Measurements from ENCODE around the gene LRRC28. TPM values are rescaled to one million over a fixed set of nuclear protein-coding genes. Genes with fewer than 3 reads are reported as not detected.

The LRRC28 gene
- total RNA-seq, 2 experiments from 2014 or later = 12.5 to 14.4 TPM

GRCh38 chr15:99343881-99344551, 92.7 kb downstream of the LRRC28 start:
- POLR2A ChIA-PET = interaction anchor here (1.4 kb wide), 1 partner anchor 360 kb away, joined by 9 read pairs; no protein-coding TSS in a partner anchor
- H3K4me1 ChIP-seq (ENCODE audit: insufficient read depth, low read length) = no peaks in the 10 kb centered on the region
- no peak overlapping the region for H3K4me3 ChIP-seq (ENCODE audit: low read length)
- H3K9me3 ChIP-seq (ENCODE audit: control insufficient read depth in 1 of 2, insufficient read depth in 1 of 2, low read length in 2 of 2) = no peaks in the 10 kb centered on the region
- H3K27me3 ChIP-seq (ENCODE audit: control insufficient read depth in 1 of 2, insufficient read depth in 2 of 2, low read length in 2 of 2) = no peaks in the 10 kb centered on the region
- ATAC-seq (ENCODE audit: poor library complexity) (peak; percentile 83), DNase-seq (peak; percentile 33 to 70 (median 50))
- Mint-ChIP-seq H3K36me3 (ENCODE audit: low read depth) (no peaks in the 10 kb centered on the region), H3K27me3 (no peaks in the 10 kb centered on the region), H3K27ac (no peak overlapping the region), H3K4me3 (no peak overlapping the region), H3K9me3 (no peaks in the 10 kb centered on the region), H3K4me1 (ENCODE audit: low read depth) (no peaks in the 10 kb centered on the region)
- H3K27ac ChIP-seq (ENCODE audit: low read depth in 1 of 2, low read length in 2 of 2) = no peak overlapping the region
- H3K36me3 ChIP-seq (ENCODE audit: insufficient read depth, low read length) = no peaks in the 10 kb centered on the region
- peak; percentile 74 for TF ChIP-seq CTCF (IDR thresholded peaks at IDR 0.05)
- intact Hi-C loops (cut with DNase I, micrococcal nuclease) = loop anchor here (1.0 to 10.0 kb wide), 4 partner anchors 69 to 411 kb away; no protein-coding TSS in a partner anchor
- CTCF ChIA-PET = interaction anchor here (0.7 to 2.2 kb wide), 3 partner anchors 9 to 360 kb away, joined by 3 to 17 read pairs (median 3); no protein-coding TSS in a partner anchor

DNA sequence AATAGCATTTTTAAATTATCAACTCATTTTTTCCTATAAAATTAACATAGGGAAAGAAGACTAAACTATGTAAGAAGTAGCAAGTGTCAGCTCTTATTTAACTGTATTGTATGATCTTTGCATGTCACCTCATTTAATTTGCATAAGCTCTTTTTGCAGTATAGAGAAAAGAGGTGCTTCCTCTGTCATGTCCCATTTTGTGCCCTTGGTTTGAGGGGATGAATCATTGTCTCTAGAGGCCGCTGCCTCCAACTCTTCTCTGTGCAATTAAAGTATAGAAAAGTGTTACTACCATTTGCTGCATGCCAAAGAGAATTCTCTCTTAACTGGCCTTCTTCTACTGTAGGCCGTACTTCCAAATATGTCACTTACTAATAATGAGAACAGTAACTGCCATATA, 93.4 kb downstream of the LRRC28 start:
- ATAC-seq (ENCODE audit: poor library complexity) = no peak
- Mint-ChIP-seq H3K36me3 (ENCODE audit: low read depth) (no peaks in the 10 kb centered on the region), H3K4me1 (ENCODE audit: low read depth) (no peaks in the 10 kb centered on the region), H3K9me3 (no peaks in the 10 kb centered on the region), H3K4me3 (no peak overlapping the region), H3K27ac (no peak overlapping the region), H3K27me3 (no peaks in the 10 kb centered on the region)
- no peak for TF ChIP-seq CTCF (IDR thresholded peaks at IDR 0.05)
- Histone ChIP-seq H3K4me3 (ENCODE audit: low read length) (no peak overlapping the region), H3K27ac (ENCODE audit: low read depth in 1 of 2, low read length in 2 of 2) (no peak overlapping the region), H3K36me3 (ENCODE audit: insufficient read depth, low read length) (no peaks in the 10 kb centered on the region), H3K4me1 (ENCODE audit: insufficient read depth, low read length) (no peaks in the 10 kb centered on the region), H3K27me3 (ENCODE audit: control insufficient read depth in 1 of 2, insufficient read depth in 2 of 2, low read length in 2 of 2) (no peaks in the 10 kb centered on the region), H3K9me3 (ENCODE audit: control insufficient read depth in 1 of 2, insufficient read depth in 1 of 2, low read length in 2 of 2) (no peaks in the 10 kb centered on the region)
- CTCF ChIA-PET = interaction anchor here (0.7 to 2.2 kb wide), 3 partner anchors 9 to 359 kb away, joined by 3 to 17 read pairs (median 3); no protein-coding TSS in a partner anchor
- DNase-seq = no peak
- intact Hi-C loops (cut with DNase I, micrococcal nuclease) = loop anchor here (1.0 to 10.0 kb wide), 3 partner anchors 70 to 410 kb away; no protein-coding TSS in a partner anchor
- POLR2A ChIA-PET = no interaction called here

DNA sequence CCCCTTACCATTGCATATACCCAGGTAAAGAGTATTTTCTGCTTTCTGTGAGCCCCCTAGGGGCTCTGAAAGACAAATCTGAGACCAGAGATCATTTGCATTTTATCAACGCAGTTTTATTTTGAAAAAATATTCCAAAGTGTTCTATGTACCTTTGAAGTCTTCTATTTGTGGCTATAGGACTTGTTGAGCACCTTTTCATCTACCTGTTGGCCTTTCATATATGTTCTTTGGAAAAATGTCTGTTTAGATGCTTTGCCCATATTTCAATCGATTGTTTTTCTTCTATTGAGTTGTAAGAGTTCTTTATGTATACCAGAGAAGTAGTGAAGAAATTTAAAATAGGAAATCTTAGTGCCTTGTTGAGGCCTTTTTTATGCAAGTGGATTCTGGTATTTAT, 94.0 kb downstream of the LRRC28 start:
- ChIA-PET CTCF (no interaction called here), POLR2A (no interaction called here)
- no peaks in the 10 kb centered on the region for H3K27me3 ChIP-seq (ENCODE audit: control insufficient read depth in 1 of 2, insufficient read depth in 2 of 2, low read length in 2 of 2)
- Mint-ChIP-seq H3K4me1 (ENCODE audit: low read depth) (no peaks in the 10 kb centered on the region), H3K27ac (no peak overlapping the region), H3K36me3 (ENCODE audit: low read depth) (no peaks in the 10 kb centered on the region), H3K9me3 (no peaks in the 10 kb centered on the region), H3K27me3 (no peaks in the 10 kb centered on the region), H3K4me3 (no peak overlapping the region)
- H3K4me3 ChIP-seq (ENCODE audit: low read length) = no peak overlapping the region
- no peak for DNase-seq
- intact Hi-C loops (cut with DNase I, micrococcal nuclease) = loop anchor here (2.0 to 10.0 kb wide), 2 partner anchors 70 to 410 kb away; no protein-coding TSS in a partner anchor
- ATAC-seq (ENCODE audit: poor library complexity) = no peak
- no peaks in the 10 kb centered on the region for H3K9me3 ChIP-seq (ENCODE audit: control insufficient read depth in 1 of 2, insufficient read depth in 1 of 2, low read length in 2 of 2)
- H3K36me3 ChIP-seq (ENCODE audit: insufficient read depth, low read length) = no peaks in the 10 kb centered on the region
- H3K27ac ChIP-seq (ENCODE audit: low read depth in 1 of 2, low read length in 2 of 2) = no peak overlapping the region
- H3K4me1 ChIP-seq (ENCODE audit: insufficient read depth, low read length) = no peaks in the 10 kb centered on the region
- TF ChIP-seq CTCF (IDR thresholded peaks at IDR 0.05) = no peak
